Stimulated activated CD4-positive, alpha-beta T cell treated with anti-CD3 and anti-CD28 coated beads, Interleukin-4, amount 100 ng/mL, for 48 hours (primary cell): ENCODE measurements around the gene WDFY2.

Experiments used
- DNase-seq, 2 donors: peaks; one replicate each; pipeline ENCODE4 v3.0.0-alpha.2; 2020; ENCODE audit warnings: low read depth in 2 of 2

Gene WDFY2

DNA sequence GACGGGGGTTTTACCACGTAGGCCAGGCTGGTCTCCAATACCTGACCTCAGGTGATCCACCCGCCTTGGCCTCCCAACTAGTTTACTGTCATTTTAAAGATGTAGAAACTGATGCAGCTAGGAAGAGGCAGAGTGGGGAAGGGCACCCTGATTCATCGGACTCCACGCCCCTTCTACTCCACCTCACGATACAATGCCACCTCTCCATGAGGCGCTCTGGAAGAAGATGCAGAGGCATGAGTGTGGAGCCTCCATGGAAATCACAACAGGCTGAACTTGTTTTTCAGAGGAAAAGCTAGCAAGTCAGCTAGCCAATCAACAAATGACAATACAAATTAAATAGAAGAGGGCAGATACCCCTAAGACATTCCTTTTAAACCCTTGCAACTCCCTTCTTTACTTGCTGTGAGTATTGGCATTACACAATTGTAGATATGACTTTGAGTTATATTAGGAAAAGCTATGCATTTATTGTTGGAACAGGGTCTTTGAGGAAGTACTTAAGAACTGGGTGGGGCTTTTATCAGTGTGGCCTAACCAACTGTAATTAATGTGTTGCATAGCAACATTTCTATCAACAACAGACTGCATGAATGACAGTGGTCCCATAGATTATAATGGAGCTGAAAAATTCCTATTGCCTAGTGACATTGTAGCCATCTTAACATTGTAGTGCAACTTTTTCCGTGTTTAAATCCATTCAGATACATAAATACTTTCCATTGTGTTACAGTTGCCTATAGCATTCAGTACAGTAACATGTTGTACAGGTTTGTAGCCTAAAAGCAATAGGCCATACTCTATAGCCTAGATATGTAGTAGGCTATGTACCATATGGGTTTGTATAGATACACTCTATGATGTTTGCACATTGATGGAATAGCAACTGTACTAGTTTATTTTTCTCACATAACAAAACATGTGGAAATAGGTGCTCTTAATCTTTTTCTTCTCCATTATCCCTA is 17.6 kb downstream of the WDFY2 start:
- no peak for DNase-seq

DNA sequence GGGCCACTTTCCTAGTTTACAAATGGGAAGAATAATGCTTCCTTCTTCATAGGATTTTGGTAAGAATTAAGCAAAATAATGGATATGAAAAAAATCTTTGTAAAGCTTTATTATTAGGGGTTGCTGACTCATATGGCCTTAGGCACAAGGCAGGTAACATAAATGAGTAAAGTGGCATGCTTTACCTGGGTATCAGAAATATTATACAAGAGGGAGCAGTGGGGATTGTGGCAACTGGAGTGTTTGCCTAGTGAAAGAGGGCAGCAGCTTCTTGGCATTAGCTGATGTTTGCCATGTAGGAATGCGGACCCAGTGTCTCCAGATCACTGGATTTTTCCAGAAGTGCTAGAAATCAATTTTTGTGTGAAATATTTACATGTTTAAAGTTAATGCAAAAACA is 19.5 kb downstream of the WDFY2 start:
- no peak for DNase-seq

DNA sequence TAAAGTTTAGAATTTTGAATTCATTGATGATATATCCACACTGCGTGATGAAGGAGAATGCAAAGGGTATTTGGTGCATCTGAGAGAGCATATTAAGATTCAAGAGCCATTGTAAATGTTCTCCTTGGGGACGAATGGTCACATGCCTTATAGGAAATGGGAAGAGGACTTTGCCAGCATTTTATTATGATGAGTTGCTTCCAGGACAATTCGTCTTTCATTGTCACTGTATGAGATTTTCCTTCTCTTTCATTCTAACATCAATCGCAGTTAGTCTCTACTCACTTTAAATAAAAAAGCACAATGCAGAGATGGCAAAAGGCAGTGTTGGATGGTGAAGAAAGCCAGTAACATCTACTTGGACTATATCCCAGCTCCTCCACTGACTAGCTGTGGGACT is 21.4 kb downstream of the WDFY2 start:
- no peak for DNase-seq

DNA sequence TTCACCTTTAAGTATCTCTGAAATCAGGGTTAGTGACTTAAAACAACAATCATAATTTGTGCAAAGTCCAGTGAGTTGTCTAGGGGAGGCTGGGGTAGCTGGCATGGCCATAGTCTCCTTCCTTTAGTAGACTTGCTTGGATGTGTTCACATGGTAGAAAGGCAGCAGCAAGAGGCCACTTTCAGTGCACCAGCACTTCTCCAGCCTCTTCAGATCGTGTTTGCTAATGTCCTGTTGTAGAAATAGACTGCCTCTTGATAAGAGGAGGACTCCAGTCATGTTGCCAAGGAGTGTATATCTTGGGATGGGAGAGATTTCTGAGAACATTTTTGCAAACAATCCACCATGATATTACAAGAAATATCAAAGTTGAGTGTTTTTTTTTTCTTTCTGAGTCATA is 22.9 kb downstream of the WDFY2 start:
- no peak for DNase-seq

DNA sequence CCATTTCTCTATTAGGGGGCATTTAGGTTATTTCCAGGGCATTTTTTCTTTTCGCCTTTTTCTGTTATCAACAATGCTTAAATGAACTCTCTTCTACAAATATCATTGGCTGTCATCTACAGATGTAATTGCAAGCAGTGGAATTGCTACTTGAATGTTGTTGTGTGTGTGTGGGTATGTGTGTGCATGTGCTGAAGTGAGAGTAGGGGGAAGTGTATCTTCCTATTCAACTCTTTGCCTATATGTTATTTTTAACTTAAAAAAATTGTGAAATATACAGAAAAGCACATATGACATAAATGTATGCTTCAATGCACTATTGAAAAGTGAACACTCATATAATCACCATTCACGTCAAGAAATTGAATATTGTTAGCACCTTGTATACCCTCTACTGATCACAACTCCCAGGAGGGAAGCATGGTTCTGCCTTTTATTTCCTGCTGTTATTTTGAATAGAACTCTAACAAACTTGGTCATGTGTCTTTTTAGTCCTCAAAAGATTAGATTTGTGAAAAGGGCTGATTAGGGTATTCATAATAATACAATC is 24.7 kb downstream of the WDFY2 start:
- no peak for DNase-seq

DNA sequence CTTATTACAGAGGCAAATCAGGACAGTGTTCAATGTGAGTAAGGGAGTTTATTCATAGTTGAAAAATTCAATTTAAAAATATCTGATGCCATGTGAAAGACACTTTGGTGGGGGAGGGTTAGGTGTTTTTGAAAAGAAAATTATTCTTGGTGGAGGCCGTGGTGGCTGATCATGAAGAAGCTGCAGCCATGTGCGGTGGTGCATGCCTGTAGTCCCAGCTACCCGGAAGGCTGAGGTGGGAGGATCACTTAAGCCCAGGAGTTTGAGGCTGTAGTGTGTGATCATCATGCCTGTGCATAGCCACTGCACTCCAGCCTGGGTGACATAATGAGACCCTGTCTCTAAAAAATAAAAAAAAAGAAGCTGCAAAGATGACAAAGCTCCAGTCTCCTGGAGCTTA is 28.6 kb downstream of the WDFY2 start:
- DNase-seq, result no peak

DNA sequence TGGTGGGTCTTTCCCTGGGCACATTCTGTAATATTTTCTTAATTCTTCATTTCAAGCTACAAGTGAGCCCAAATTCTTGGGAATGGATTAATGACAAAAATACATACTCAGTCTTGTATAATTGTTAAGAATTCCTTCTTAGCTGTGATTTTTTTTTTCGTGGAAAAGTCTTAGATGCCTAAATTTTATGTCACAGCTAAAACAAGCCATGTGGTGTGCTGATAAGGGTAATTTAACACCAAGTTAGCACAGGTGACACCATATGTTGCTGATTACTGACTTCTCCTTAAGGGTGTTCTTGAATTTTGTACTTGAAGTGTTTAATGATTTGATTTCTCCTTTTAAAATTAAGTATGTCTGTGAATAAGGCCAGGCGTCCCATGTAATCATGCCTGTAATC is 29.3 kb downstream of the WDFY2 start:
- no peak for DNase-seq

DNA sequence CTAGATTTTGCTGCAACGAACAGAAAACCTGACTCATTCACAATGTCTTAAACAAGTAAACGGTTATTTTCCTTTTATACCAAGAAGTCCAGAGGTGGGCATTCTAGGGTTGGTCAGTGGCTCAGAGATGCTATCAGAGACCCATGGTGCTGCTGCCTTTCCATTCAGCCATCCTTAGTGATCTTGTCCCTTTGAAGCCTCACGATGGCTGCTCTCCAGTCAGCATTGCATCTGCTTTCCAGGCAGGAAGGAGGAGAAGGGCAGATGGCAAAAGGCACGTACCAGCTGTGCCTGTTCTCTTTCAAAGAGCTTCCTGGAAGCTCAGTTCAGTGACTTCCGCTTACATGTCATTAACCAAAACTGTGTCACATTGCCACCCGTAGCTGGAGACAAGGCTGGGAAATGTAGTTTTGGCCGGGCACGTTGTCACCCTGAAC is 30.1 kb downstream of the WDFY2 start:
- peak; percentile 21 for DNase-seq

DNA sequence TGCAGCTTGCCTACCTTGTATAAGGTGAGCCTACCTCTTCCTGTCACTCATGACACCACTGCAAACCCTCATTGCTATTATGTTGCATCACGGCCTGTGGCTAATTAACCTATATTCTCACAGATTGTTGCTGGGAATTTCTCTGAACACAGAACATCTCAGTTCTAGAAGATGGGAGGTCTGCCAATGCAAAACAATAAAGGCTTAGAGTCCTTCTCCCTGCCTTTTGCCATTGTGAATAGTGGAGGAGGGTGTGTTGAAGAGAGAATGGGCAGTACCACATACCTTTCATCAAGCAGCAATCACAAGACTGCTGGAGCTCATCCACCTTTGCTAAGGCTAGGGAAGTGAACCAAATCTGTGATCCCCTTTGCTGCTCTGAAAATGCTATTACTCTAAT is 34.4 kb downstream of the WDFY2 start:
- no peak for DNase-seq

DNA sequence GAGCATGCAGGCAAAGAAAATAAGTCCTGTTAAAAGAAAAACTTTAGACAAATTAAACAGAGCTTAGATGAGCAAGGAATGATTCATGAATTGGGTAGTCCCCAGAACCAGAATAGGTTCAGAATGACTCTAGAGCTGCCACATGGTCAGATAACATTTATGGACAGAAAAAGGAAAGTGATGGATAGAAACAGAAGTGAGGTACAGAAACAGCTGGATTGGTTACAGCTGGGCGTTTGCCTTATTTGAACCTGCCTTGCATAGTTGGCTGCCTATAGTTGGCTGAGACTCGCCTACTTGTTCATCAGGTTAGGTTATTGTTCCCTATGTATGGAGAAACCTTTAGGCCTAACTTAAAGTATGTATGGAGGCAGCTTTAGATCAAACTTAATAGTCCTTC is 35.4 kb downstream of the WDFY2 start:
- no peak for DNase-seq

DNA sequence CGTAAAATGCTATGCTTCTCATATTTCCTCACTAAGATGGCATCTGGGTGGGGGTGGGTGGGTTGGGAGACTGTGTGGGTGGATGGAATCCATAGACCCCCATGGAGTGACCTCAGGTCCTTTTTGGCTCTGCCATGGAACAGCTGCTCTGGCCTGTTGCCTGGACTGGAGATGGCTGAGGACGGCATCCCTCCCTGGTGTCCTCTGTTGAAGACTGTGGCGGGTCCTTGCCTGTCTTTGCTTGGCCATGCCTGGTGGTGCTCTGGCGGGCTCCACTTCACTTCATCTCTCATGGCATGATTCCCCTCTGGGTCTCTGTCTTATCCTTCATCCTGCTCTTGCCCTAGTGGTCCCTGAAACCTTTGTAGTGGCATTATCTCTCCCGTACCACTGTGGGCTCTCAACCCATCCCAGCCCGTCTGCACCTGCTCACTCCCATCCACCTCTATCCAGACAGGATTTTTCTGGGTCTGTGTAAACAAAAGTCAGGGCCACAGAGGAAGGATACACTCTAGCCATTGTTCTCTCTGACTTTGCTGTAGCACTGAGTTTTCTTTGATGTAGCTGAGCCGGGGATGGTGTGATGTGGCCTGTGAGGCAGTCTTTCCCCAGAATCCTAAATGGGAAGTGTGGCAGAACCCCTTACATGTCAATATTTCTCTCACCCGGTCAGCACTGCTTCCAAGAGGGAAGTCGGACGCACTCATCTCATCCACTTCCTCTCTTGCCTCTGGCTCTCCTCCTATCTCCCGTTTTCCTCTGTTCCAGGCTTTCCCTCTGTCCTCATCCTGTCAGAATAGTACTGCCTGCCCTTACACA is 36.1 kb downstream of the WDFY2 start:
- DNase-seq, result no peak

DNA sequence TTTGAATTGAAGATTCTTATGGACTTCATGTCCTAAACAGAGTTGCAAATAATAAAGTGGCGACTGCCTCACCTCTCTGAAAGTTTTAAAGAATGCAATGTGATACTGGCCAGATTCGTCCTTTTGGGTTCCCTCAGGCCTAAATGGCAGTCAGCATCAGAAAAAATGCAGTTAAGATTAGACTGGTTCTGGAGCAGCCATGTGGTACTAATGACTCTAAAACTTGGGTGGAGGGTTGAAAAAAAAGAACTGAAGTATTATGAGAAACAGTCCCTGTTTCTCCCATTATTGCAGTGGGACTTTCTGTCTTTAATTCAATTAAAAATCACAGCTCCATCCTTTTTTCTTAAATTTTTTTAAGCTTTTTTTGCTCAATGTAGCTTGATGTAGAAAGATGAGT is 37.3 kb downstream of the WDFY2 start:
- DNase-seq, result no peak

DNA sequence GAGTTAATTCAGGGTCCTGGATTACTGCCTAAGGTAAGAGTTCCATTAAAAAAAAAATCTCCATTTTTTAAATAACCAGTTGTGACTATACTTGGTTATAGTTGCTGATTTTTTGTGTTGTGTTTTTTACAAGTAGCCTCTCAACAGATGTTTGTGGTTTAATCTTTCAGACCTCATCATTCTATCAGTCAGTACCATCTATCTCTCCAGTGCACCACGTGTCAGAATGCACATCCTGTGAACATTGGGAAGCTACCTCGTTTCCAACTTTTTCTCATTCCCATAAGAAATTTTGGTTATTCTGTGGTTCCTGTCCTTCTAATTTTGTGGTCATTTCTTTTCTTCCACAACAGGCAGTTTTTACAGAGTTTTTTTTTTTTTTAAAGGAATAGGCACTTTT is 39.2 kb downstream of the WDFY2 start:
- DNase-seq, result no peak

DNA sequence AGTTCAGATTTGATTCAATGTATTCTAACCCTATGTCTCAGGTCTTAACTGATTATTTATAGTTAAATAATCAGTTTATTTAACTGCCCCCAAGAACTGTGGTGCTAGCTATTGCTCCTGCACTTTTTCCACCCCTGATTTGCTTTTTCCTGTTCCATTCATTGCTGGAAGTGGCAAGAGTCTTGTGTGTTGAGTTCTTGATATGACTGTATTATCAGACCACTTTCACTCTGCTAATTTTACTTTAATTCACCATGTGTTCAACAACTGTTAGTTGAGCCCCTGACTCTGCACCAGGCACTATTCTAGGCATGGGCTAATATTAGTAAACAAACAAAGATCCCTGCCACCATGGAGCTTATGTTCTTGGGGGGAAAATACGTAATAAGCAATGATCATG is 39.9 kb downstream of the WDFY2 start:
- no peak for DNase-seq

DNA sequence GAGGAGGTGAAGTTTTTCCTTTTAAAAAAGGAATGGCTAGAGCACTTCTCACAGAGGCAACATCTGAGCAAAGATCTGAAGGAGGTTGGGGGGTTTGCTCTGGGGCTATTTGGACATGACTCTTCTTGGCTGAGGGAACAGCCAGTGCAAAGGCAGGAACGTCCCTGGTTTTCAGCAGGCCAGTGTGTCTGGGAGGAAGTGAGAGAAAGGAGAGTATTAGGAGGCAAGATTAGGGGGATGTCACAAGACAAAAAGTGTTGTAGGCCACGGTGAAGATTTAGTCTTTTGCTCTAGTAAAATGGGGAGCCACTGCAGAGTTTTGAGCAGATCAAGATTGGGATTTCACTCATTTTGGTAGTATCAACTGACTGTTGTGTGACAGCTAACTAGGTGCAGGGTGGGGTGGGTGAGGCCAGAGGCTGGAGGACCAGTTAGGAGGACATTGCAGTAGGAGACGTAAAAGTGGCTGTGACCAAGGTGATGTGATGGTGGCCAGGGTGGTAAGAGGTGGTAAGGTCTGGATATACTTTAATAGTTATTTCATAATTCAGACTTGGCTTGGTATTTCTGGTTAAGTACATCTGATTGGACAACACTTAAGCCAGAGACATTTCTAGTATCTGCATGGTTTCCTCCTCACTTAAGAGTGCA is 40.6 kb downstream of the WDFY2 start:
- DNase-seq, result no peak

DNA sequence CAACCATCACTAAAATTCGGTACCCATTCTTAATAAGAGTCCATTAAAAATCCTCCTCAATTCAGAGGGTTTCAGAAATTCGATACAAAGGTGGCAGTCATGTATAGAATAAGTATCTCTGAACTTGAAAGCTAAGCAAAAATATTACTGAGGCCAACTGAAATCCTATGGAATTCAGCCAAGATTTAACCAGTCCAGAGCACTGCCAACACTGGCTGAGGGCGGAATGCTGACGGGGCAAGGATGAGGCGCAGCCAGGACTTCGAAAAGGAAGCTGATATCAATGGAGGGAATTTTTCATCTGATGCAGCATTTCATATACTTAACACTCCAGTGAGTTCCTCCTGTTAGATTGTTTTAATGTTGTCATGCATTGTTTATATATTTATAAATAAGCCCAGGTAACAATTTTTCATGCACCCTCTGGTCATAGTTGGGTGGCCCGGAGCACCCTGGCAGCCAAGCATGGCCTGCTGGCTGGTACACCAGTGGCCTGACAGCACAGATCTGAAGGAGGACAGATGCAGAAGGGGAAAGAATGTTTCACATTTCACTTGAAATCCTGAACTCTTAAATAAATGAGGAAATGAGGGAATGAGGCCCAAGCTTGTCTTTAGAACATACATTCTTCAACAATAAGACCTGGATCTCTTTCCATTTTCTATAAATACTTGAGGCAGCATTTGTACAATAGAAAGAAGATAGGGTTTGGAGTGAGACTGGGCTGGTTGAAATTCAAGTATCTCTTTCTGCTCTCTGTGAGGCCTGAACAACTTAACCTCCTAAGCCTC is 41.5 kb downstream of the WDFY2 start:
- no peak for DNase-seq

DNA sequence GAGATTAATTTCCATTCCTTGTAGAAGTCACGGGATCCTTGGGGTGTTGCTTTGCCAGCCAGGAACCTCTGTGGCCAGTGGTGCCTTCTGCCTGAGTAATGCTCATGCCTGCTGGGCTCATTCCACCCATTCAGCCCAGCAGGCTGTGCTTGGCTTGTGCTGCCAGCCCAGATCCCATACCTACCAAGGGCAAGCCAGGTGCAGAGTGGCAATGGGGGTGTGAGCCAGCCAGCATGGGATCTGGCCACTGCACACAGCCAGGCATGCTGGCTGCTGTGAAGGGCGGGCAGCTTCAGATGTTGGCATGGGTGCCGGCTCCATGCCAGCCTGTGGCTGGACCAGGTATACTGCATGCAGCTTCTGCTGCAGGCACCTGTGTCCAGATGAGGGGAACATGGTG is 42.5 kb downstream of the WDFY2 start:
- DNase-seq, result no peak

DNA sequence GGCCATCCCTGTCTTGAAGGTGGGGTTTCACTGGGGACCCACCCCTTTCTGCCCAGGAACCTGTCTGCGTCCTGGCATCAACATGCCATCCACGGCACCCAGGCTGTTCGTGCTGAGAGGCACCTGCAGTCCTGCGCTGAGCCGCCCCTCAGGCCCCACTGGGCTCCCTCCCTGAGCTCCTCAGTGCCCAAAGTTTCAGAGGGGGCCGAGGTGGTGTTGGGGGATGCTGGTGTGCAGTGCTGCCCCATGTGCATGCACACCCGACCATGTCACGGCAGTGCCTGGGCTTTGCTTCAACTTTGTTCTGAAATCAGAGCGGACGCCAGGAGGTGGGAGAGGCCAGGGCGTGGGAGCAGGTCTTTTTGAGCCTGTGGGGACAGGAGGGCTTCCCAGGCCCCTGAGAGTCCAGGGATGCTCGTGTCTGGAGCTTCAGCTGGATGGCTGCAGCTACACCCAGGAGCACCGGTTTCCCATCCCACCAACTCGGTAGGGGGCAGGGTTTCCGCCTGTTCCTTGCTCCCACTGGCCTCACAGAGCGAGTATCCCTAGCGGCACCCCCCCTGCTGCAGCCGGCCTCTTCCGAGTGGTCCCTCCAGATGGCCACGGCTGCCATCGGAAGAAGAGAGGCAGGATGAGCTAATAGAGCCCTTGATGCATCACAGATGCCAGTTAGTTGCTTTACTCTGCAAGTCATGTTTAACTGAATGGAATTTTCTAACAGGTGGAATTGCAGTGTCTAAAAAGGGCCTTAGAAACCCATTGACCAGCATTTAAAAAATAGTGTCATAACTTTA is 44.0 kb downstream of the WDFY2 start:
- DNase-seq, result no peak

DNA sequence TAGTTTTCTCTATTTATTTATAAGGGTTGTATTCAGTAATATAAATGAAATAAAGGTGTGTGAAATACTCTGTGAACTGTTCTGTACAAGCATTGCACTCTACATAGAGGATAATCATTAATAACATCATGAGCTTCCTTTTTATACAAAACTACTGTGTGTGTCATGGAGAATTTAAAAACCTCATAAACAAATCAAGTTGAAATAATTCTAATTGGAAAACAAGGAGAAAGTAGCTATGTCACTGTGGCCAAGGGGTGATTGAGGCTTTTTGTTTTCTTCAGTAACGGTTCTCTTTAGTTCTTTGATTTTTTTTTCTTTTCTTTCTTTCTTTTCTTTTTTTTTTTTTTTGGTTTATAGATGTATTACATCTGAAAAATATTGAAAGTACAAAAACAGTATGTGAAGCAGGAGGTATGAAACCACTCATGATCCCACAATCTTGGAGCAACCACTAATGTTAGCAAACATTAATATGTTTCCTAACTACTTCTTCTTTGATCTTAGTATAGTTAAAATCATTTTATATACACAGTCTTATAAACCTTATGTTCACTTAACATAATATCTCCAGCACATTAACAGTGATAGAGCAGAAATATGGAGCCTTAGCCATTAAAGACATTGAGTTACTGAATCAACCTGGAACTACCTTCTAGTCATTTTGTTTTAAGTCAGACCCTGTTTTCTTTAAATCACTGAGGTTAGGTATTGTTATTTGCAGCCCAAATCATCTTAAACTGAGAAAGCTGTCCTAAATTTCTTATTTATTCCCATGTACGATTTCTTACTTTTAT is 45.4 kb downstream of the WDFY2 start:
- no peak for DNase-seq

DNA sequence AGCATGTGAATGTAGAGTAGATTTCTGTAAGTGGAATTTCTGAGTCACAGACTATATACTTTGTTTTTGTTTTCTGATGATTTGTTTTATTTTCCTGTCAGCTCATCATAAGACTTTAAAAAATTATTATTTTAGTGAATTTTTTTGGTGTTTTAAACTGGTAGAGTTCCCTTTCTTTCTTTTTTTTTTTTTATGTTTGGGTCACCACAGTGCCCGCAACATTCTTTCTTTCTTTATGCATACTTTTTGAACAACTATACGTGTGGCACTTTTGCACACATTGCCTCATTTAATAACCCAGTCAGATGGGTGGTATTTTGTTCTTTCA is 46.0 kb downstream of the WDFY2 start:
- DNase-seq, result no peak
